ENCODE results near the gene ARHGAP42. TPM values are rescaled to one million over a fixed set of nuclear protein-coding genes. Genes with fewer than 3 reads are reported as not detected.

The ARHGAP42 gene
- polyA plus RNA-seq, 4 donors, result 25.2 to 34.5 (median 30.0) TPM

DNA sequence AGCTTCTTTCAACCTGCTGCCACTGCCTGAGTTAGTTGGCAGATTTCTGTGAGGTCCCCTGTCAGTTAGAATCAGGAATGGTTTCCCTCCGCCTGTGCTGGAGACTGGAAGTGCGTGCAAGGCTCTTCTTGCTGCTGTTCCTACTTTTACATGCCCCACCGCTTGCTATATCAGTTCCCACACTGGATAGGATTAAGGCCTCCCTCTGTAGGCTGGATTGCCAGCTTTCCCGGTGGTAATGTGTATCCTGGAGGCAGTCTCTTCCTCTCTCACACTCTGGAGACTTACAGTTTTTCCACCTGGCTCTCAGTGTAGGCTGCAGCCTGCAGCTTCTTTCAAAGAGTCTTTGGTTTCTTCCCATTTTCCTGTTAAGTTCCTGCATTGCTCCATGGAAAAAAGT, 66.5 kb downstream of the ARHGAP42 start:
- DNase-seq (ENCODE audit: low read depth in 4 of 4, low spot score in 3 of 4), result no peak

DNA sequence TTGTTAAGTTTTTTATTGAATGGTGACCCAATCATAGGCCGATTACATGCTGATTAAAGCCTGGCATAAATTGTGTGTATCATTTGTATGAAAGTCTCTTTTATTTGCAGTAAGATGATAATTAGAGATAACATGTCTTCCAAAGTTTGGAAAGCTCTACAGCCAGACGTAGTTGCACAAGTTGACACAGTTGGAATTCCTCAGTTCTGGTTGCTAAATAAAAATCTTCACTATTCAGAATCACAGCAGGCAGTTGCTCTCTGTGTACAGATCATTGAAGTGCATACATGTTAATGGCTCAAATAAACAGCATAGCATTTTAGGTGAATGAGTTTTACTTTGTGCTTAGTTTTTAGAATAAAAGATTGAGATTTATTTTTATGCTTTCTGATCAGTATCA, 69.5 kb downstream of the ARHGAP42 start:
- DNase-seq (ENCODE audit: low read depth in 4 of 4, low spot score in 3 of 4), result no peak

DNA sequence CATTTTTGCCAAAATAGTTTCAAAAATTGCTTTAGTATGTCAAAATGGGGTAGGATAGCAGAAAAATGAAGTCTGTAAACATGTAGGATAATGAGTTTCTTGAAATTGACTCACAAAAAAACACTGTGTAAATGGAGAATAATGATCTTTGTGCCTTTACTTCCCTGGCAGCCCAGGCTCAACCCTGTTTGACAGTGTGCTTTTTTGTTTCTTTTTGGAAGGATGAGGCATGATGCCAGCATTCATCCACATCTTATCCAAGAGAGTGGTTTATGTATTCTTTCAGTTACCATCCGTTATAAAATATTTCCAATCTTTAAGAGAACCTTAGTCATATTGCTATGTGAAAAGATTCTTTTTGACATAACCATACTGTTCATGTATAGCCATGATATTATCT, 70.6 kb downstream of the ARHGAP42 start:
- DNase-seq (ENCODE audit: low read depth in 4 of 4, low spot score in 3 of 4), result no peak

GRCh38 chr11:100759106-100759505, 72.0 kb downstream of the ARHGAP42 start:
- no peak for DNase-seq (ENCODE audit: low read depth in 4 of 4, low spot score in 3 of 4)

DNA sequence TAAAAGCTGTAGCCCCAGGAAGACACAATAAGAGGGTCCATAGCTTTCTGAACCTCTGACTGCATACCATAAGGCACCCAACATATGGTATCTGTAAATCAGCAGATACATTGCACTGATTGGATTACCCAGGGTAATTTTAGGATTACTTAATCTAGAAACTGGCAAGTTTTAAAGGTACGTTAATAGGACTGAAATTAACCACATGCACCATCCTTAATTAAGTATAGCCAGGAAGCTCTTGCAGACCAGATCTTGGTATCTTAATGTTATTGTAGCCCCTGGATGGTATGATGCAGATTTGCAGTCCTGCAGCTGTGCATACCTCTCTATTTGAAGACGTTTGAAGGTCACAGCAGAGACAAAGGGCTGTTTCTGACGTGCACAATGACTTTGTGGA, 72.8 kb downstream of the ARHGAP42 start:
- DNase-seq (ENCODE audit: low read depth in 4 of 4, low spot score in 3 of 4), result no peak

DNA sequence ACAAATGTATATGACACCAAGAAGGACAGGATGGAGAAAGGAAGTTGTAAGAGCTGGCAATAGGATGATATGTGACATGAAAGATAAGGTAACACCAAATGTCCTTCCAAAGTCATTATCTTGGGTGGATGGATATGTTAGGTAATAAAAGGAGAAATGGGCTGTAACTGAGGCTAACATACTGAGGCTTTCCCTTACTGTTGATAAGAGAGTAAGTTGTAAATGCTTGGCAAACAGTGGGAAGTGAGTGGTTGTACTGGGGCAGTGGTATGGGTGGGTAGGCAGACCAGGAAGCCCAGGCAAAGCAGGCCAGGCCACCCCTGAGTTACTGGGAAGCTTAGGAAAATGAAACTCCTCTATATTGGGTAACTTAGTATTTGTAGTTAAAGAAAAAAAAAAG, 73.7 kb downstream of the ARHGAP42 start:
- no peak for DNase-seq (ENCODE audit: low read depth in 4 of 4, low spot score in 3 of 4)

- DNase-seq (ENCODE audit: low read depth in 4 of 4, low spot score in 3 of 4), result no peak
These were observed 74.8 kb downstream of the ARHGAP42 start for GRCh38 chr11:100761841-100762240.

DNA sequence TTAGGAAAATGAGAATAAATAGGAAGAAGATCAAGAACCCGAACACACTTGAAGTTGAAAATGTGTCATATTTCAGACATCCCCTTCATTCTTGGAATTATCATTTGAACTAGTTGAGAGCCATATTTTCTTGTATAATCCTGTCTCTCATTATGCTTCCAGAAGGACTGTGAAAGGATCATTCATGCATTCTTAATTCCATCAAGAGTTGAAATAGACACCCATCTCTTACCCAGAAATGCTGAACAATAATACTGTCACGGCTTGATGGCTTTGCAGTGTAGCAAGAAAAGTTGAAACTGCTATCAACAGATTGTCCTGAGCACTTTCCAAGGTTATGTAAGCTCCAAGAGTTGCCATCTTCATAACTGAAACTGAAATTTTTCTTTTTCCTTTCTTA, 79.7 kb downstream of the ARHGAP42 start:
- DNase-seq (ENCODE audit: low read depth in 4 of 4, low spot score in 3 of 4), result no peak

DNA sequence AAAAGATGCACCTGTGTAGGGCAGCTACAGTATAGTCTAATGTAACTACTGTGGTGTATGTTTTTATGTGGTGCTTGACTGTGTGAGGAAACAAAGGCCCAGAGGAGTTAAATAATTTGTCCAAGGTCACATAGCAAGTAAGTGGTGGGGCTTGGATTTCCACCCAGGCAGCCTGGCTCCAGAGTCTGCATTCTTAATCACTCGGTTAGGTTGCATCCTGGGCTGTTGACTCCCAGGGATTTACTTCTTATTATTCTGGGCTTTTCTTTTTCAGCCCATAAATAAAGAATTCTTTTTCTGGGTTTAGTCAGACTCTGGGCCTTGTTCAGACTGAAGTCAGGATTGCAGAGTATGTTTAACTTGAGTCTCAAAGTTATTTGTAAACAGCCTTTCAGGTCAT, 82.1 kb downstream of the ARHGAP42 start:
- no peak for DNase-seq (ENCODE audit: low read depth in 4 of 4, low spot score in 3 of 4)

DNA sequence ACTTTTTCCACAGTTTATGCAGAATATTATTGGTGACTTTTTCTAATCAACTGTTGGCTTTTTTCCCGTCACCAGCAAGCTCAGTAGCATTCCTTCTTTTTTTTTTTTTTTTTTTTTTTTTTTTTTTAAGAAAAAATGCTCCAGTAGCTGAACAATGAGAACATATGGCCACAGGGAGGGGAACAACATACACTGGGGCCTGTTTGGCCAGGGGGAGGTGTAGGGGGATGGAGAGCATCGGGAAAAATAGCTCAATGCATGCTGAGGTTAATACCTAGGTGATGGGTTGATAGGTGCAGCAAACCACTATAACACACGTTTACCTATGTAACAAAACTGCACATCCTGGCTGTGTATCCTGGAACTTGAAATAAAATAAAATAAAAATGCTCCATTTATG, 82.5 kb downstream of the ARHGAP42 start:
- DNase-seq (ENCODE audit: low read depth in 4 of 4, low spot score in 3 of 4), result no peak

GRCh38 chr11:100774132-100774531, 87.0 kb downstream of the ARHGAP42 start:
- DNase-seq (ENCODE audit: low read depth in 4 of 4, low spot score in 3 of 4), result no peak

- no peak for DNase-seq (ENCODE audit: low read depth in 4 of 4, low spot score in 3 of 4)
These were observed 87.8 kb downstream of the ARHGAP42 start for GRCh38 chr11:100774859-100775258.

DNA sequence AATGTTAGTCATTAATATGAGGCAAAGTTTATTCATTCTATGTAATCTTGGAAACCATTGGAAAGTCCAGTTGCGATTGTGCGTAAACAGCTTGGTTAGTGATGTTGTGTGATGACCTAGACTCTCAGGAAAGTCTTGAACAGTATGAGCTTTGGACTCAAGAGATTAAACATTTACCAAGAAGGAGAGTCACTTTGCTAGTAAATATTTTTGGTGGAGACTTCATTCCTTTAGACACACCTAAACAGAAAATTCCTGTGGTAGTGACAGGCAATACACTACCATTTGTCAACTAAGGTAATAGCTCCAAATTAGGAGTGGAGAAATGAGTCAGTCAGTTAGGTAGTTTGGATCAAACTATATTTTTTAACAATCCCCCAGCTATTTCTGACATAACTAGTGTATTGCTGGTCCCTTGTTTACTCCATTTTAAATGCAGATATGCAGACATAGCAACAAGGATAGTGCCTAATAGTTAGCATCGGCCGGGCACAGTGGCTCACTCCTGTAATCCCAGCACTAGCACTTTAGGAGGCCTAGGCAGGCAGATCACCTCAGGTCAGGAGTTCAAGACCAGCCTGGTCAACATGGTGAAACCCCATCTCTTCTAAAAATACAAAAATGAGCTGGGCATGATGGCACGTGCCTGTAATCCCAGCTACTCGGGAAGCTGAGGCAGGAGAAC, 89.3 kb downstream of the ARHGAP42 start:
- DNase-seq (ENCODE audit: low read depth in 4 of 4, low spot score in 3 of 4), result no peak

GRCh38 chr11:100777103-100777502, 90.0 kb downstream of the ARHGAP42 start:
- DNase-seq (ENCODE audit: low read depth in 4 of 4, low spot score in 3 of 4), result no peak

GRCh38 chr11:100777736-100778135, 90.6 kb downstream of the ARHGAP42 start:
- no peak for DNase-seq (ENCODE audit: low read depth in 4 of 4, low spot score in 3 of 4)

GRCh38 chr11:100778166-100778785, 91.2 kb downstream of the ARHGAP42 start:
- no peak for DNase-seq (ENCODE audit: low read depth in 4 of 4, low spot score in 3 of 4)

- no peak for DNase-seq (ENCODE audit: low read depth in 4 of 4, low spot score in 3 of 4)
These were observed 93.4 kb downstream of the ARHGAP42 start for GRCh38 chr11:100780470-100780869.

GRCh38 chr11:100785148-100785983, 98.3 kb downstream of the ARHGAP42 start:
- DNase-seq (ENCODE audit: low read depth in 4 of 4, low spot score in 3 of 4), result no peak

DNA sequence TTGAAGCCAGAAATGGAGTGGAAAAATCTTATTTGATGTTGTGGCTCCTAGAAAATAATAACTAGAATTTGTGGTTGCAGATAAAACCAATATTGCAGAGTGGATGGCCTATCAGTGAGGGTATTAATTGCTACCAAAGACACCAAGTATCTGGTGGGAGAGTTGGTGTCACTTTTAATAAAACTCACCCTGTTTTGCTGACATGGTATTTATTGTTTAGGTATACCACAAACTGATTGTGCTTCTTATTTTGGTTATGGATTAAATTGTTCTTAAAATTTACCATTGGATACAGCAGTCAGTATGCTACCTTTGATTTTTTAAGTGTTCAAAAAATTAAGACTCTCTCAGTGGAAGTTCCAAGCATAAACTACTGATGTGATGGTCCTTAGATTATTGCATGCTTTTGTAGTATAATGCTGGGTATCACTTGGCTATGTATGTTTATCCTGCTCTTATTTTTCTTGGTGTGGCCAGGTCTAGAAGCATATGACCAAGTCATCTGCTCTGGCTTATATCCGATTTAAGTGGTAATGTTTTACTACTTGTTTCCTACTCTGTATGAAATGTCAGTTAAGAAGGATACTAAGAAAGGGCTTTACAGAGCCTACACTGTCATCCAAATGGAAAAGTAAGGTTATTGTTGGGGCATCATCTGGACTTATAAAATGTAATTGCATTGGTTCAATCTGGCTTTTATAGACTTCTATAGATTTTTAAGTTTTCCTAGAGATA, 101.6 kb downstream of the ARHGAP42 start:
- DNase-seq (ENCODE audit: low read depth in 4 of 4, low spot score in 3 of 4), result no peak

GRCh38 chr11:100789500-100789899, 102.4 kb downstream of the ARHGAP42 start:
- no peak for DNase-seq (ENCODE audit: low read depth in 4 of 4, low spot score in 3 of 4)

DNA sequence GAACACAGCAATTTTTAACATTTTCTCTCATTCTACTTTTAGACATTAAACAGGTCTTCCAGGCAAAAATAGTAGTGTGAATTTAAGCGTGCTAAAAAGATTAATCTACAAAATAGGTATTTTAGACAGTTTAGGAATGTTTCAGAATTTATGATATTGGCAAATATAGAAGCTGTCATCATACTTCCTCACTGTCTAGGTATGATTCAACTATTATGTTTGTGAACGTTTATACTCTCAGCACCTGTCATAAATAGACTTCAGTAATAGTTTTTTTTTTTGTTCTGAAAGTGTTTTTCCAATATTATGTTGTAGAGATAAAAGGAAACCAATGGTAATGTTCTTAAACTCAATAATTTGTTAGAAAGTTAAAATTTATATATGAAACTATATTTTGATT, 103.0 kb downstream of the ARHGAP42 start:
- DNase-seq (ENCODE audit: low read depth in 4 of 4, low spot score in 3 of 4), result no peak
